Measurements from ENCODE around the gene SOS1. TPM values are rescaled to one million over a fixed set of nuclear protein-coding genes. Genes with fewer than 3 reads are reported as not detected.
"Not testable (repeated sequence)": the region's sequence is repeated elsewhere in the genome, so short reads cannot be mapped to it uniquely, and the experiment has no call there.

Gene SOS1
- total RNA-seq, 1 donor from 2014 or later, result 58.2 TPM

- no peak for DNase-seq (ENCODE audit: low spot score)
Measured at GRCh38 chr2:39107156-39107555, 13.7 kb downstream of the SOS1 start.

GRCh38 chr2:39099870-39100728 is 20.8 kb downstream of the SOS1 start:
- no peak for DNase-seq (ENCODE audit: low spot score)

GRCh38 chr2:39099310-39099869 is 21.5 kb downstream of the SOS1 start:
- DNase-seq (ENCODE audit: low spot score), result no peak

DNA sequence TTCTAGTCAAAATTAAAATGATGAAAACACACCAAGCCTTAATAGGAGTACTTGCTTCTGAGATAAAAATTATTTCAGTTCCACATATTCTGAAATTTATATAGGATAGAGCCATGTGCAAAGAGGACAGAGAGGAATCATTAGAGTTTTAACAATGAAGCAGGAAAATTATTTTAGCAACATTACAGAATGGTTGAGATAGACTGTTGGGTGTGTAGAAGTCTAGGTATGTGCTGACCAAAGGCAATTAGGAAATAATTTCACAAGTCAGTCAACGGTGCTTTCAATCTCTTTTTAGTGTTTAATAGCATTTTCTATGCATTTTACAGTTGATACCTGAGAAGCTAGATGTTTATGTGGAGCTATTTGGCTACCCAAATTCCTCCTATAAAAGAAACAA is 25.2 kb downstream of the SOS1 start:
- DNase-seq (ENCODE audit: low spot score), result no peak

DNA sequence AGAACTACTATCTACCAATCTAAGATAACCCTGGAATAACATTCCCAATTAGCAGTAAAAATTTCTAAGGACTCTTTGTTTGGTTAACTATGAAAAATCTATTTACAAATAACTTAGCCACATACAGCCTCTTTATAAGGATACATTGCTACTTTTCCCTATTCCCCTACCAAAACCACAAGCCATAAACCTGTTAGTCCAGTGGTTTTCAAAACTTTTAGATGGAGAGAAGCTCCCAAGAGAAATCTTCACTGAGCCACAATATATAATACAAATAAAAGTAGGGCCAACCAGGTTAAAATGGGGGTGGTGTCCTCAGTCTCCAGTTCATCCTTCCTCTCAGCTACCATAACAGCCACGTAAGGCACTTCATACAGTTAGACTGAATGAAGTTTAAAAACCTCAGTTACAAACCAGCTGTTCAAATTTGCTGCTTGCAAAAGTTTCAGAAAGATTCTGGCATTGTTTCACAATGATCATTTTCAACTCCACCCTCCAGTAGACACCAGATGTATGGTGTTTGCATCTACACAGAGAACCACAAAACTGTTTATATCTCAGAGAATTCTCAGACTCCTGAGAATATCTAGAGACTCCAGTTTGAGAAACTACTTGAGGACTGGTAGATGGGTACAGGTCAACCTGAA is 26.0 kb downstream of the SOS1 start:
- no peak for DNase-seq (ENCODE audit: low spot score)

DNA sequence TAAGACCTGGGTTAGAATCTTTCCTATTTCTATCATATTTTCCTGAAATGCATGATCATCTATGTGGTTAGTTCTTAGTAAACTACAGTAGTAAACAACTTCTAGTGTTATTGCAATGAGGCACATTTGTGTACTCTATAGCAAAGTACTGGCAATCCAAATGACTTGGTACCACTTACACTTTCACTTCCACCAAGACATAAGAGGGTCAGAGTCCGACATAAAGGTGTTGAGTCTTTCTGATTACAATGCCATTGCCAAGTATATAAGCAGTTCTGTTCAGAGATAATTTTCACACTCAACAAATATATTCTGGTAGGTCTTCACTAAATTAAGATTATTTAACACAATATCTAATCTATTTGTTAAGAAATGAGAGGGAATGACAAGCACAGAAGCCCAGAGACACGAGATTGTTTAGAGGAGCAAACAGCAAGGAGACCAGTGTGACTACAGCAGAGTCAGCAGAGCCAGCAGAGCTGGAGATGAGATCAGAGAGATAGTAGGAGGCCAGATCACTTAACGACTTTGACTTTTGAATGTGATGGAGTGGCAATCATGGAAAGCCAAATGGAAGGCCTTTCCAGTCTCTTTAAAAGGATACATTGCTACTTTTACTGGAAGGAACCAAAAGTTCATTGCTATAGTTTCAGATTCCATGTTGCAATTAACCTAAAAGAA is 27.5 kb downstream of the SOS1 start:
- DNase-seq (ENCODE audit: low spot score), result no peak

DNA sequence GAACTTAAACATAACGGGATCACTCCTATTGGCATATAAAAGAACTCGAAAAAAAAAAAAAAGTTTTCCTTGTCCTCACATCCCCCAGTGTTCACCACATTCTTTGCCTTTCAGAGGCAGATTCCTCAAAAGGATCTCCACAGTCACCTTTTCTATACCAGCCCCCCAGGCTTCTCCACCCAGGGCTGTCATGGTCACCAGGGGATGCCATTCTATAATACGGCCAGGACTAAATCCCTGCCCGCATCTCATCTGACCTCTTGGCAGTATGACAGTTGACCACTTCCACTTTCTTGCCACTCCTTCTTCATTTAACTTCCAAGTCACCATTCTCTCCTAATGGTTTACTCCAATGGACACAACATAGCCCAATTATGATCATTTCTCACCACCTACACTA is 29.3 kb downstream of the SOS1 start:
- no peak for DNase-seq (ENCODE audit: low spot score)

- DNase-seq (ENCODE audit: low spot score), result no peak
Measured at GRCh38 chr2:39091063-39091462, 29.8 kb downstream of the SOS1 start.

GRCh38 chr2:39080152-39080551 is 40.7 kb downstream of the SOS1 start:
- DNase-seq (ENCODE audit: low spot score), result no peak

DNA sequence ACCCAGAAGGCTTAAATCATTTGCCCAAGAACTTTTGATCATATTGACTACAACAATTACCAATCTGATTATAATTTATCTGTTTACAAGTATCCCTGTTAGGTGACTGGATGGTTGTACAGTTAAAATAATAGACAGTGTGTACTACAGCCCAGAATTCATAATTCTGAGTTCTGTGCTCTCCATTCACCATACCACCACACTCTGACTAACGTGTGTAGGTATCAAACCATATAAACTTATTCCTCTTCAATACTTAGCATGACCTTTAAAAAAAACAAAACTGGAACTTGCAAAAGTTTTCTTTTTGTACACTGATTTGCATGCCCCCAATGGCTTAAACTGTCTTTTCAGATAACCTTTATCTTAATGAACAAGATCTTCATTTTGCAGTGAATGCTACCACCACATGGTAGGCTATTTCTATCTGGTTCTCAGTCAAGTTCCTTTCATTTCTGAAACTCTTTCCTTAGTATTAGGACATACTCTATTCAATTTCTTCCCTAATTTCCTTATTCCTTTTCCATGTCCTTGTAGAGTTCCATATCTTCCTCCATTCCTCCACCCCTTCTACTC is 50.9 kb downstream of the SOS1 start:
- DNase-seq (ENCODE audit: low spot score), result no peak

- DNase-seq (ENCODE audit: low spot score), result no peak
Measured at GRCh38 chr2:39069136-39069515, 51.7 kb downstream of the SOS1 start.

DNA sequence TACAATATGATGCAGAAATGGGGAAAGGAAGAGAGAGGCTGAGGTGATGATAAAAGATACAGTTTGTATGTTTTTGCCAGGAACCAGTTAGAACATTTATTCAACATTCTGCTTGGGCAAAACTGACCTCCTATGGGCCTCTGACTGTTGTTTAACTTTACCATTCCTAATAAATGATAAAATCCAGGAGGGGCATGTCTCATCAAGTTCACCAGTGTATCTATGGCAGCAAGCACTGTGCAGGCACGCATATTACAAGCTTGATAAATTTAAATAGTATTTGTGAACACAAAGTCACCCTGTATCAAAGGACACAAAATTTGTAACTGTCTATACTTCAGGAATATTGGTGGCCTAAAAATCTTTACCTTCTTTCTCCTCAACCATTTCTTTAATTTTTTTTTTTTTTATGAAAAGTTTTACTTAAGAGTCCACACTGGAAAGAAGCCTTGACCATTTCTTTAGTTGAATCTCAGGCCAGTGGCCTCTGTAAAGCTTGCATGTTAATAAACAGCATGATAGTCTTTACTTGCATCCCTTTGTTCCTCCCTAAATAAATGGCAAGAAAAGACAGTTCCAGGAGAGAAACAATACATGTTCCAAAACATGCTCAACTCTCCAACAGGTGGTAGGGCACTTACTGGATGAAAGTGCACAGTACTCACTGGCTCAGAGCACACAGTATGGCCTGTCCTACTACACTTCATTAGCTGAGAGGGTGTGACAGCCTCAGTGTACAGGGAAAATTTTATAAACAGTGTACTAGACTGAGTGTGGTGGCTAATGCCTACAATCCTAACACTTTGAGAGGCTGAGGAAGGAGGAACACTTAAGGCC is 52.3 kb downstream of the SOS1 start:
- no peak for DNase-seq (ENCODE audit: low spot score)

DNA sequence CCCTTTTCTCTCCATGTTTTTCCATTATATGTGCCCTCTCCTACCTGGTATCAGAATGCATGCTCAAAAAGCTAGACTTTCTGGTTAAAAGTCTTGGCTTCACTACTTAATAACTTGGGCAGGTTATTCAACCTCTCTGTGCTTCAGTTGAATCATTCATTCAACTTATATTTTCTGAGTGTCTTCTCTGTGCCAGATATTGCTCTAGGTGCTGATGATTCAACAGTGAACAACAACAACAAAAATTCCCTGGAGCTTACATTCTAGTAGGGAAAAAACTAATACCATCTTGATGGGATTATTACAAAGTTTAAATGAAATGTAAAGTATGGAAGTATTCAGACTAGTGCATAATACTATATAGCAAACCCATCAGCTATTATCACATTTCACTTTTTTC is 55.2 kb downstream of the SOS1 start:
- DNase-seq (ENCODE audit: low spot score), result no peak

- DNase-seq (ENCODE audit: low spot score), result no peak
Measured at GRCh38 chr2:39062320-39062719, 58.5 kb downstream of the SOS1 start.

GRCh38 chr2:39061280-39061679 is 59.6 kb downstream of the SOS1 start:
- no peak for DNase-seq (ENCODE audit: low spot score)

- no peak for DNase-seq (ENCODE audit: low spot score)
Measured at GRCh38 chr2:39059366-39059952, 61.4 kb downstream of the SOS1 start.

GRCh38 chr2:39058101-39058500 is 62.8 kb downstream of the SOS1 start:
- no peak for DNase-seq (ENCODE audit: low spot score)

DNA sequence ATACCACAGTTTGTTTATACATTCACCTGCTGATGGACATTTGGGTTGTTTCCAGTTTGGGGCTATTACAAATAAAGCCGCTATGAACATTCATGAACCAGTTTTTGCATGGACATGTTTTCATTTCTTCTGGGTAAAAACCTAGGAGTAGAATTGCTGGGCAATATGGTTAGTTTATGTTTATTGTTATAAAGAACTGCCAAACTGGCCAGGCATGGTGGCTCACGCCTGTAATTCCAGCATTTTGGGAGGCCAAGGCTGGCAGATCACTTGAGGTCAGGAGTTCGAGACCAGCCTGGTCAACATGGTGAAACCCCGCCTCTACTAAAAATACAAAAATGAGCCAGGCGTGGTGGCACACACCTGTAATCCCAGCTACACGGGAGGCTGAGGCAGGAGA is 68.2 kb downstream of the SOS1 start:
- DNase-seq (ENCODE audit: low spot score), result not testable (repeated sequence)

DNA sequence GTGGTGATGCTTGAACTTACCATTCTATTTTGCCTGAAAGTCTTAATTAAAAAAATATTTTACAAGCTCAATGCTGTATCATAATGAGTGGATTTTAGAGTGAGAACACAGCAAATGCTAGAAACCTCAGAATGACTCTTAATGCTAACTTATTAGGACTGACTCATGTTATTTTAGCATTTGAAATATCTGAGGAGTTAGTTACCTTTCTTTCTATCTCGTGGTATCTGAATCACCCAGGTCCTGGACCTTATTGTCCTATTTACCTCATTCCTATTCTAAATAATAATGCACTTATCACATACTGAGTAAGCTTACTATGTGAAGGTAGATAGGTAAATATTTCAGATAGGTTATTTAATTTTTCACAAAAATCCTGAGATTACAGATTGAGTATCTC is 70.7 kb downstream of the SOS1 start:
- DNase-seq (ENCODE audit: low spot score), result no peak

- no peak for DNase-seq (ENCODE audit: low spot score)
Measured at GRCh38 chr2:39039072-39039471, 81.8 kb downstream of the SOS1 start.

Measured in mesenteric fat pad (tissue), 1 donor.